ENCODE measurements around the gene ANO2.

Gene ANO2

DNA sequence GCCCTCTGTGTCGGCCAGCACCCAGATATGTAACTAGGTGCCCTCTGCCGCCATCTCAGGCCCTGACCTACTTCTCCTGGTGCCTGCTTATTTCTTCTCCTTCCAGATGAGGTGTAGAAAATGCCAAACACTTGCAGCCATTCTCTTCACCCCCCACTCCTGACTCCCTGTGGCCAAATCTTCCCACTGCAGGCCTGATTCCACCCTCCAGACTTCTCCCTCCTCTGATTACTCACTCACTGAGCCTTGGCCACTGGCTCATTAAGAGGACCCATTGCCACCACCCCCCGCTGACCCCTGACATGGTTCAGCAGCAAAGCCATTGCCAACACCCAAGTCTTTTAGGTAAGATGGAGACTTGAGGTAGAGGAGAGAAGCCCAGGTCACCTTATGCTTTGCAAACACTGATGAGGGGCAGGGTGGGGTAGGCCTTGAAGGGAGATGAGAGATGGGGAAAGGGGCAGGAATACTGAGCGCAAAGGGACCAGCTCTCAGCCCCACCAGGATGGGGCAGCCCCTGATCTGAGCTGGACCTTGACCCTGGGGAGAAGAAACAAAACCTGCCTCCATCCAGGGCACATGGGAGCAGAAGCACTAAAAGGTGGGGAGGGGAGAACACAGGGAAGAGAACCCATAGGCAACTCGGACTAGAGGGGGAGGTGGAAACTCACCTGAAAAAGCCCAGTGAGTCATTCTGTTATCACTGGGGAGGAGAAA, 25.1 kb upstream of the ANO2 start:
- intact Hi-C loops (cut with micrococcal nuclease) = no loop called here
- no peaks in the 10 kb centered on the region for H3K9me3 Mint-ChIP-seq
- peaks cover 7% of the 10 kb centered on the region for H3K27me3 Mint-ChIP-seq
- no peak overlapping the region for H3K4me3 Mint-ChIP-seq
- H3K4me1 Mint-ChIP-seq (ENCODE audit: low read depth) = no peaks in the 10 kb centered on the region
- no peaks in the 10 kb centered on the region for H3K36me3 Mint-ChIP-seq (ENCODE audit: low read depth)
- H3K27ac Mint-ChIP-seq = no peak overlapping the region

- intact Hi-C loops (cut with micrococcal nuclease) = no loop called here
- Mint-ChIP-seq H3K36me3 (ENCODE audit: low read depth) (no peaks in the 10 kb centered on the region), H3K9me3 (no peaks in the 10 kb centered on the region), H3K27me3 (peaks cover 11% of the 10 kb centered on the region), H3K4me3 (no peak overlapping the region), H3K4me1 (ENCODE audit: low read depth) (no peaks in the 10 kb centered on the region), H3K27ac (no peak overlapping the region)
Observed at GRCh38 chr12:5969156-5969973, 24.3 kb upstream of the ANO2 start.

- H3K27ac Mint-ChIP-seq = no peak overlapping the region
- H3K27me3 Mint-ChIP-seq = peaks cover 11% of the 10 kb centered on the region
- no peaks in the 10 kb centered on the region for H3K4me1 Mint-ChIP-seq (ENCODE audit: low read depth)
- no peaks in the 10 kb centered on the region for H3K9me3 Mint-ChIP-seq
- H3K36me3 Mint-ChIP-seq (ENCODE audit: low read depth) = no peaks in the 10 kb centered on the region
- intact Hi-C loops (cut with micrococcal nuclease) = no loop called here
- H3K4me3 Mint-ChIP-seq = no peak overlapping the region
Observed at GRCh38 chr12:5967645-5968415, 22.8 kb upstream of the ANO2 start.

DNA sequence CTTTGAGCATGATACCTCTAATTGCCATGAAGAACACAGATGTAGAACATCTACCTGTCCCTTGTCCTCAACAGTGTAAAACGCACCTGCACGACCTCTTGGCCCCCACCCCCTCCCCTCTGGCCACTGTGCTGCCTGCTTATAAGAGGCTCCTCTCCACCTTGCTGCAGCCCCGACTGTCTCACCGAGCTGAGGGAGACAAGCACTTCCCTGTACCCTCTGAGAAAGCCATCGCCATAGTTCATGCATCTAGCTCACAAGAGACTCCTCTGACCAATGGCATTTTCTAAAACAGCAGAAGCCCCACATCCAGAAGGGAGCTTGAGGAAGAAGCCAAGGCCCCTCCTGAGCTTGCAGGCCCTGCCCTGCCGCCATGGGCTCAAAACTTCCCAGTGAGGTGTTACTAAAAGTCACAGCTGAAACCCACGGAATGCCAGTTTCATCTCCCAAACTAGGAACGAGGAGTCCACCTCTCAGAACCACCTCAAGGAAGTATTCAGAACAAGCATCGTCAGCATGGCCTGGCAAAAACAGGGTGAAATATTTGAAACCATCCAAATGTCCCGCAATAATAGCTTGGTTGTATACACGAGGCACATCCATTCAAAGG, 21.5 kb upstream of the ANO2 start:
- H3K9me3 Mint-ChIP-seq = no peaks in the 10 kb centered on the region
- peaks cover 11% of the 10 kb centered on the region for H3K27me3 Mint-ChIP-seq
- H3K4me1 Mint-ChIP-seq (ENCODE audit: low read depth) = no peaks in the 10 kb centered on the region
- no peak overlapping the region for H3K4me3 Mint-ChIP-seq
- intact Hi-C loops (cut with micrococcal nuclease) = no loop called here
- H3K27ac Mint-ChIP-seq = no peak overlapping the region
- no peaks in the 10 kb centered on the region for H3K36me3 Mint-ChIP-seq (ENCODE audit: low read depth)

DNA sequence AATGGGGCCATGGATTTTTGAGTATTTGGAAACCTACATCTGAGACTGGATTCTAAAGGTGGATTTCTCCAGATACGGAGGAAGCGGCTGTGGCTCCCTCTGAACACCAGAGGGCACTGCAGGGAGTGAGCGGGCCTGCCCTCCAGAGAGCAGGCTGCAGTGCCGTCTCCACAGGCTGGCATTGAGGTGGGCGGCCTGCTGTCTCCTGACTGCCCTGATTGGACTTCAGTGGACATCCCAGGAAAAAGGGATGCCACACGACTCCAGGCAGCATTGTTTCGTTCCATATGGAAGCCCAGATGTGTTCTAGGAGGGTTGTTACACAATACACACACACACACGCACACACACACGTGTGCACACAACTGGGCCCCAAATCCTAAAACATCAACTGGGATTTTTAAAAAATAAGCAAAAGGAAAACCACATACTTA, 20.9 kb upstream of the ANO2 start:
- no peaks in the 10 kb centered on the region for H3K9me3 Mint-ChIP-seq
- H3K27me3 Mint-ChIP-seq = peaks cover 10% of the 10 kb centered on the region
- H3K27ac Mint-ChIP-seq = no peak overlapping the region
- no peak overlapping the region for H3K4me3 Mint-ChIP-seq
- no peaks in the 10 kb centered on the region for H3K36me3 Mint-ChIP-seq (ENCODE audit: low read depth)
- intact Hi-C loops (cut with micrococcal nuclease) = loop anchor here (2.0 kb wide), 1 partner anchor 75 kb away; no protein-coding TSS in a partner anchor
- no peaks in the 10 kb centered on the region for H3K4me1 Mint-ChIP-seq (ENCODE audit: low read depth)

DNA sequence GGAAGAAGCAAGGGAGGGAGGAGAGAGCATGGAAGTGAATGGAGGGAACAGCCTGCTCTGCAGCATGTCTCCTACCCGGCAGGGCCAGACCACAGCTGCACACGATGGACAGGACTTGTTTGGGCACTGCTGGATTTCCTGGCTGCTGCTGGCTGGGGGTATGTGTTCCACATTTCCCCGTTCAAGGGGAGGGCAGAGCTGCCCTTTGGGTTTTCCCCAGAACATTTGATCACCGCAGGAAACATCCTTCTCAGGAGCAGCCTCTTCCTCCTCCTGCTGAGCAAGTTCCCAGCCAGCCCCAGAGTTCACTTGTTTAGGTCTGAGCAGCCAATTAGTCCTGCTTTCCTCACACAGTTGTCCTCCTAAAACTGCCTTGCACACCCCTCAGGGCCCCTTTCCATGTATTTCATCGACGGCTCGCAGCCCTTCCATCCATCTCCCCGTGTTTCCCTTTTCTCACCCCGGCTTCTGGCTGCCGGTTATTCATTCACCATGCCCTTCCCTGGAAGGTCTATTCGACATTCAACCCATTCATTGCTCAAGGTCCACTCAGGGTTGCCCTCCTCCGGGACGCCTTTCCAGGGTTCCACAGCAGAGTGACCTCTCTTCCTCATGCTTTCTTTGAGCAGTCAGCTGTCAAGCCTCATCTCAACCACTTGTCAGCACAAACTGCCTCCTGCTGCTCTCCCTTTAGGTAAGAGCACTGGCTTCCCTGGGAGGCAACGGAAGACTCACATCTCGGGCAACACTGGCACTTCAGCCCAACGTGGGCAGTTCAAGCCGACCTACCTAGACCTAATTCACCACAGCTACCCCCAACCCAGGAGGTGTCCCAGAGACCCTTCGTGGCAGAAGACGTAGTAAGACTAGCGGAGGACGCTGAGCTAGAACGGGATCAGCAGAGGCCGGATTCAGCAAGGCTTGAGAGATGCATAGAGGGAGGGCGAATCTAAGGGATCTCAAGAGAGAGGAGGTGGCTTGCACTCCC, 20.1 kb upstream of the ANO2 start:
- Mint-ChIP-seq H3K27me3 (peaks cover 10% of the 10 kb centered on the region), H3K27ac (no peak overlapping the region)
- intact Hi-C loops (cut with micrococcal nuclease) = loop anchor here (2.0 kb wide), 1 partner anchor 76 kb away; no protein-coding TSS in a partner anchor

GRCh38 chr12:5963515-5963914, 18.5 kb upstream of the ANO2 start:
- no peak overlapping the region for H3K4me3 Mint-ChIP-seq
- intact Hi-C loops (cut with micrococcal nuclease) = no loop called here
- no peaks in the 10 kb centered on the region for H3K36me3 Mint-ChIP-seq (ENCODE audit: low read depth)
- no peak overlapping the region for H3K27ac Mint-ChIP-seq
- H3K27me3 Mint-ChIP-seq = peaks cover 11% of the 10 kb centered on the region
- H3K4me1 Mint-ChIP-seq (ENCODE audit: low read depth) = no peaks in the 10 kb centered on the region
- H3K9me3 Mint-ChIP-seq = no peaks in the 10 kb centered on the region

More for the DNA sequence above, 20.1 kb upstream of the ANO2 start:
- no peaks in the 10 kb centered on the region for H3K9me3 Mint-ChIP-seq
- H3K36me3 Mint-ChIP-seq (ENCODE audit: low read depth) = no peaks in the 10 kb centered on the region
- no peaks in the 10 kb centered on the region for H3K4me1 Mint-ChIP-seq (ENCODE audit: low read depth)
- H3K4me3 Mint-ChIP-seq = no peak overlapping the region

- Mint-ChIP-seq H3K4me1 (ENCODE audit: low read depth) (no peaks in the 10 kb centered on the region), H3K27ac (no peak overlapping the region), H3K27me3 (peaks cover 11% of the 10 kb centered on the region), H3K9me3 (no peaks in the 10 kb centered on the region), H3K4me3 (no peak overlapping the region), H3K36me3 (ENCODE audit: low read depth) (no peaks in the 10 kb centered on the region)
- intact Hi-C loops (cut with micrococcal nuclease) = no loop called here
Observed at GRCh38 chr12:5960783-5961182, 15.7 kb upstream of the ANO2 start.

- H3K4me3 Mint-ChIP-seq = no peak overlapping the region
- H3K4me1 Mint-ChIP-seq (ENCODE audit: low read depth) = no peaks in the 10 kb centered on the region
- H3K27ac Mint-ChIP-seq = no peak overlapping the region
- H3K36me3 Mint-ChIP-seq (ENCODE audit: low read depth) = no peaks in the 10 kb centered on the region
- peaks cover 1% of the 10 kb centered on the region for H3K27me3 Mint-ChIP-seq
- H3K9me3 Mint-ChIP-seq = no peaks in the 10 kb centered on the region
- intact Hi-C loops (cut with micrococcal nuclease) = no loop called here
Observed at GRCh38 chr12:5956987-5957386, 11.9 kb upstream of the ANO2 start.

DNA sequence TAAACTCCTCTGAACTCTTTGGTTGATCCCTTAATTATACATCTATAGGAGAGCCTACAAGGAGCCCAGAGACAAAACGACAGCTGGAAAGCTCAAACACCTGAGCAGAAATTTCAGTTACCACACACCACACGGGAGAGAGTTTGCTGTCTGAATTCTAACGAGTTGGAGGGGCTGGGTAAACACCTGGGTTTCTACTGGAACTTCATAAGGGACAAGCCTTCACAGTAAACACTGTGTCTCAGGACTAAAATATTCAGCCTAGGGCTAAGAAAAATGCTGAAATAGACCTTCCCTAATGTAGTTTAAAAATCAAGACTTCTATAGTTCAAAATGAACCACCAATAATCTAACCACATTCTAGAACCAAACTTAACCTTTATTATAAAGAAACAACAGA, 9.6 kb upstream of the ANO2 start:
- intact Hi-C loops (cut with micrococcal nuclease) = no loop called here
- Mint-ChIP-seq H3K4me3 (no peak overlapping the region), H3K36me3 (ENCODE audit: low read depth) (no peaks in the 10 kb centered on the region), H3K27me3 (peaks cover 3% of the 10 kb centered on the region), H3K4me1 (ENCODE audit: low read depth) (no peaks in the 10 kb centered on the region), H3K27ac (no peak overlapping the region), H3K9me3 (no peaks in the 10 kb centered on the region)

DNA sequence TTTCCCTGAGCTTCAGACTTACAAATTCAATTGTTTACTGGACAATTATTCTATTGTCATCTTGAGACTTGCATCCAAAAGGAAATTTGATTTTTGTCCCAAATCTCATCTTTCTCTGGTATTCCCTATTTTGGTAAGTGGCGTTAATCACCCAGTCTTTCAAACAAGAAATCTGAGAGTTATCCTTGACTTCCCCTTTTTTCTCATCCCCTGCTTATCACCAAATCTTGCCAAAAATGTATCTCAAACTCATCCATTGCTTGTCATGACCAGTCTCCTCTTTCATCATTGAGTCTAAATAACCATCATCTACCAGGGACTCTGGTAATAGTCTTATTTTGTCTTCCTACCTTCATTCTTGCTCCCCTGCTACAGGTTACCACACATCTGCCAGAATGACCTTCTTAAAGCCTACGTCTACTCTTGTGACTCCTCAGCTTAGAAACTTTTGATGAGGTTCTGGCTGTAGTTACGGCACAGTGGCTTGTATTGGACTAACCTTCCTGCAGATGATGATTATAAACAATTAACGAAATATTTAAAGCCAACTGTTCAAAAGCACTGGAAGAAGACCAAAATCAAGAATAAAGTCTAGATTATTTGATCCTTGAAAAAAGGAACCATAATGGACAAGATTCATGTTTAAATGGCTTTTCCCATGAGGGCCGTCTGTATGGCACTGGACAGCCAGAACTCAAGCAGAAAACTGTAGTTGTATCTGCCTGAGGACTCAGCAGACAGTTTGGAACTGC, 9.0 kb upstream of the ANO2 start:
- Mint-ChIP-seq H3K4me1 (ENCODE audit: low read depth) (no peaks in the 10 kb centered on the region), H3K4me3 (no peak overlapping the region), H3K36me3 (ENCODE audit: low read depth) (no peaks in the 10 kb centered on the region), H3K9me3 (no peaks in the 10 kb centered on the region), H3K27me3 (peaks cover 2% of the 10 kb centered on the region), H3K27ac (no peak overlapping the region)
- intact Hi-C loops (cut with micrococcal nuclease) = no loop called here

DNA sequence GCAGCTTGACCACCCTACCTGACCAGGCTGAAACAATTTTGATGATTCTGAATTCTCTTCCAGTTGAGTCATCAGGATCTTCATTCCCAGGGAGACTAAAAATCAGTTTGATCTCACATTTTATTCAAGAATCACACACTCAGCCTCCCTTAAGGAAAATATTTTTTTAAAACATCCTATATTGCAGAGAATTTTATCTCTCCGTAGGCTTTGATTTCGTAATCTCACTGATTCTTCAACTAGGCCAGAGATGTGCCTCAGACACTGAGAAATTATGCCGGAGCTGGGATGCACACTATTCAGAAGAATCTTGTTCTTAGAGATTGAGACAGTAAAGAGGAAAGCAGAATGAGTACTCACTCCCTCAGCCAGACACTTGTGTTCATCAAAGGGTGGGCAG, 7.0 kb upstream of the ANO2 start:
- Mint-ChIP-seq H3K9me3 (no peaks in the 10 kb centered on the region), H3K36me3 (ENCODE audit: low read depth) (no peaks in the 10 kb centered on the region), H3K27ac (no peak overlapping the region), H3K4me3 (no peak overlapping the region), H3K4me1 (ENCODE audit: low read depth) (no peaks in the 10 kb centered on the region), H3K27me3 (peaks cover 12% of the 10 kb centered on the region)
- intact Hi-C loops (cut with micrococcal nuclease) = no loop called here
